ENCODE results near the gene NTM.

The NTM gene

DNA sequence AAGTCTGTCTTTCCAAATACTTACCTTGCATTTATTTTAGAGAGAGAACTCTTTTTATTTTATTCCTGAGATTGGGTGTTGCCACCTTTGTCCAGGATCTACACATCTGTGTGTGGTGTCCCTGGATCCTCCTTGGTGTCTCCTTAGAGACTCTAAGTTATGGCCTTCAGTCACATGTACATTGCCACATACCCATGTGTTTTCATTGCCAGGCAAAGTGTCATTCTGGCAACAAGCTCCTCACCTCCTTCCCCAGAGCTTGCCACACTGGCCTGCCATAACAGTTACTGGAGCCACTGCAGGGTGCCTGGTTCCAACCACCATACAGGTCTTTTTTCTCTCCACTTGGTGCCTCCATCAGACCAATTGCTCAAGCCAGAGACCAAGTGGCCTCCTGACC lies 379.7 kb downstream of the NTM start (continued):
- no peak for TF ChIP-seq ZNF658 (tag by site-specific recombination; IDR thresholded peaks at IDR 0.05)
- no peak for TF ChIP-seq ZNF214 (tag by site-specific recombination; IDR thresholded peaks at IDR 0.05; ENCODE audit: borderline replicate concordance)
- TF ChIP-seq, protein P1, sequence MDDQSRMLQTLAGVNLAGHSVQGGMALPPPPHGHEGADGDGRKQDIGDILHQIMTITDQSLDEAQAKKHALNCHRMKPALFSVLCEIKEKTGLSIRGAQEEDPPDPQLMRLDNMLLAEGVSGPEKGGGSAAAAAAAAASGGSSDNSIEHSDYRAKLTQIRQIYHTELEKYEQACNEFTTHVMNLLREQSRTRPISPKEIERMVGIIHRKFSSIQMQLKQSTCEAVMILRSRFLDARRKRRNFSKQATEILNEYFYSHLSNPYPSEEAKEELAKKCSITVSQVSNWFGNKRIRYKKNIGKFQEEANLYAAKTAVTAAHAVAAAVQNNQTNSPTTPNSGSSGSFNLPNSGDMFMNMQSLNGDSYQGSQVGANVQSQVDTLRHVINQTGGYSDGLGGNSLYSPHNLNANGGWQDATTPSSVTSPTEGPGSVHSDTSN (CRISPR knock-in tag; IDR thresholded peaks at IDR 0.05) = no peak
- no peak for TF ChIP-seq ZNF155 (tag by site-specific recombination; IDR thresholded peaks at IDR 0.05)
- TF ChIP-seq, protein P2, sequence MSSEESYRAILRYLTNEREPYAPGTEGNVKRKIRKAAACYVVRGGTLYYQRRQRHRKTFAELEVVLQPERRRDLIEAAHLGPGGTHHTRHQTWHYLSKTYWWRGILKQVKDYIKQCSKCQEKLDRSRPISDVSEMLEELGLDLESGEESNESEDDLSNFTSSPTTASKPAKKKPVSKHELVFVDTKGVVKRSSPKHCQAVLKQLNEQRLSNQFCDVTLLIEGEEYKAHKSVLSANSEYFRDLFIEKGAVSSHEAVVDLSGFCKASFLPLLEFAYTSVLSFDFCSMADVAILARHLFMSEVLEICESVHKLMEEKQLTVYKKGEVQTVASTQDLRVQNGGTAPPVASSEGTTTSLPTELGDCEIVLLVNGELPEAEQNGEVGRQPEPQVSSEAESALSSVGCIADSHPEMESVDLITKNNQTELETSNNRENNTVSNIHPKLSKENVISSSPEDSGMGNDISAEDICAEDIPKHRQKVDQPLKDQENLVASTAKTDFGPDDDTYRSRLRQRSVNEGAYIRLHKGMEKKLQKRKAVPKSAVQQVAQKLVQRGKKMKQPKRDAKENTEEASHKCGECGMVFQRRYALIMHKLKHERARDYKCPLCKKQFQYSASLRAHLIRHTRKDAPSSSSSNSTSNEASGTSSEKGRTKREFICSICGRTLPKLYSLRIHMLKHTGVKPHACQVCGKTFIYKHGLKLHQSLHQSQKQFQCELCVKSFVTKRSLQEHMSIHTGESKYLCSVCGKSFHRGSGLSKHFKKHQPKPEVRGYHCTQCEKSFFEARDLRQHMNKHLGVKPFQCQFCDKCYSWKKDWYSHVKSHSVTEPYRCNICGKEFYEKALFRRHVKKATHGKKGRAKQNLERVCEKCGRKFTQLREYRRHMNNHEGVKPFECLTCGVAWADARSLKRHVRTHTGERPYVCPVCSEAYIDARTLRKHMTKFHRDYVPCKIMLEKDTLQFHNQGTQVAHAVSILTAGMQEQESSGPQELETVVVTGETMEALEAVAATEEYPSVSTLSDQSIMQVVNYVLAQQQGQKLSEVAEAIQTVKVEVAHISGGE (tag by site-specific recombination; conservative IDR thresholded peaks at IDR 0.05; ENCODE audit: low read depth) = no peak
- no peak for TF ChIP-seq GLIS1 (tag by site-specific recombination; IDR thresholded peaks at IDR 0.05)
- no peak for TF ChIP-seq KLF9 (tag by site-specific recombination; IDR thresholded peaks at IDR 0.05; ENCODE audit: low read depth)
- no peak for TF ChIP-seq ZNF501 (tag by site-specific recombination; IDR thresholded peaks at IDR 0.05)

DNA sequence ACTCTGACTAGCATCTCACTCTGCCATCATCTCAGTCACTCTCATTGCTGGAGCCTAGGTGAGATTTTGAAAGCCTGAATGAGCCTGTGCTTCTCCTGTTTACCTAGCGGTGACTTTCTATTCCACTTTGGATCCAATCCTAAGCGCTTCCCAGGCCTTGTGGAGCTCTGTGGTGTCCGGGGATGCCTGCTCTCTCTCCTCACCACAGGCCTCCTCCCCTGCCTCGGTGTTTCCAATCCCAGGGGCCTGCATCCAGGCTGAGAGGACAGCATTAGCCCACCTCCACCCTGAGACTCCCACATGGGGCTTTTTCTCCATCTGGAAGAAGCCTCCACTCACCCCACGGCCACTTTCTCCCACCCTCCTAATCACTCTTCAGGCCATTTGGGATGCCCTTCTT lies 380.3 kb downstream of the NTM start:
- Histone ChIP-seq H3K36me3 (ENCODE audit: control insufficient read depth in 2 of 2, insufficient read depth in 1 of 2, low read length in 2 of 2) (no peaks in the 10 kb centered on the region), H3K9me3 (ENCODE audit: control insufficient read depth, insufficient read depth, low read depth, low read length) (no peaks in the 10 kb centered on the region), H3K4me3 (ENCODE audit: low read depth, low read length) (no peak overlapping the region), H3K27ac (ENCODE audit: extremely low read depth, low read depth, low read length) (no peak overlapping the region), H3K4me1 (ENCODE audit: control insufficient read depth, insufficient read depth, low read length) (no peaks in the 10 kb centered on the region)
- POLR2A ChIA-PET = no interaction called here
- CTCF ChIA-PET = interaction anchor here (0.6 kb wide), 1 partner anchor 109 kb away, joined by 4 read pairs; no protein-coding TSS in a partner anchor
- TF ChIP-seq SCRT1 (tag by site-specific recombination; IDR thresholded peaks at IDR 0.05; ENCODE audit: borderline replicate concordance) = no peak
- TF ChIP-seq ZNF354C (tag by site-specific recombination; IDR thresholded peaks at IDR 0.05; ENCODE audit: borderline replicate concordance, low read depth) = no peak
- TF ChIP-seq IKZF3 (tag by site-specific recombination; IDR thresholded peaks at IDR 0.05) = no peak
- TF ChIP-seq ZNF202 (tag by site-specific recombination; IDR thresholded peaks at IDR 0.05; ENCODE audit: borderline replicate concordance) = no peak
- TF ChIP-seq, protein P3, sequence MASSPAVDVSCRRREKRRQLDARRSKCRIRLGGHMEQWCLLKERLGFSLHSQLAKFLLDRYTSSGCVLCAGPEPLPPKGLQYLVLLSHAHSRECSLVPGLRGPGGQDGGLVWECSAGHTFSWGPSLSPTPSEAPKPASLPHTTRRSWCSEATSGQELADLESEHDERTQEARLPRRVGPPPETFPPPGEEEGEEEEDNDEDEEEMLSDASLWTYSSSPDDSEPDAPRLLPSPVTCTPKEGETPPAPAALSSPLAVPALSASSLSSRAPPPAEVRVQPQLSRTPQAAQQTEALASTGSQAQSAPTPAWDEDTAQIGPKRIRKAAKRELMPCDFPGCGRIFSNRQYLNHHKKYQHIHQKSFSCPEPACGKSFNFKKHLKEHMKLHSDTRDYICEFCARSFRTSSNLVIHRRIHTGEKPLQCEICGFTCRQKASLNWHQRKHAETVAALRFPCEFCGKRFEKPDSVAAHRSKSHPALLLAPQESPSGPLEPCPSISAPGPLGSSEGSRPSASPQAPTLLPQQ (tag by site-specific recombination; IDR thresholded peaks at IDR 0.05) = no peak
- TF ChIP-seq EGR2 (tag by site-specific recombination; IDR thresholded peaks at IDR 0.05; ENCODE audit: low read depth) = no peak
- TF ChIP-seq, protein P4, sequence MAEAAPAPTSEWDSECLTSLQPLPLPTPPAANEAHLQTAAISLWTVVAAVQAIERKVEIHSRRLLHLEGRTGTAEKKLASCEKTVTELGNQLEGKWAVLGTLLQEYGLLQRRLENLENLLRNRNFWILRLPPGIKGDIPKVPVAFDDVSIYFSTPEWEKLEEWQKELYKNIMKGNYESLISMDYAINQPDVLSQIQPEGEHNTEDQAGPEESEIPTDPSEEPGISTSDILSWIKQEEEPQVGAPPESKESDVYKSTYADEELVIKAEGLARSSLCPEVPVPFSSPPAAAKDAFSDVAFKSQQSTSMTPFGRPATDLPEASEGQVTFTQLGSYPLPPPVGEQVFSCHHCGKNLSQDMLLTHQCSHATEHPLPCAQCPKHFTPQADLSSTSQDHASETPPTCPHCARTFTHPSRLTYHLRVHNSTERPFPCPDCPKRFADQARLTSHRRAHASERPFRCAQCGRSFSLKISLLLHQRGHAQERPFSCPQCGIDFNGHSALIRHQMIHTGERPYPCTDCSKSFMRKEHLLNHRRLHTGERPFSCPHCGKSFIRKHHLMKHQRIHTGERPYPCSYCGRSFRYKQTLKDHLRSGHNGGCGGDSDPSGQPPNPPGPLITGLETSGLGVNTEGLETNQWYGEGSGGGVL (tag by site-specific recombination; IDR thresholded peaks at IDR 0.05) = no peak
- no peak for TF ChIP-seq HOXD13 (CRISPR knock-in tag; IDR thresholded peaks at IDR 0.05; ENCODE audit: borderline replicate concordance)
- TF ChIP-seq, protein P5, sequence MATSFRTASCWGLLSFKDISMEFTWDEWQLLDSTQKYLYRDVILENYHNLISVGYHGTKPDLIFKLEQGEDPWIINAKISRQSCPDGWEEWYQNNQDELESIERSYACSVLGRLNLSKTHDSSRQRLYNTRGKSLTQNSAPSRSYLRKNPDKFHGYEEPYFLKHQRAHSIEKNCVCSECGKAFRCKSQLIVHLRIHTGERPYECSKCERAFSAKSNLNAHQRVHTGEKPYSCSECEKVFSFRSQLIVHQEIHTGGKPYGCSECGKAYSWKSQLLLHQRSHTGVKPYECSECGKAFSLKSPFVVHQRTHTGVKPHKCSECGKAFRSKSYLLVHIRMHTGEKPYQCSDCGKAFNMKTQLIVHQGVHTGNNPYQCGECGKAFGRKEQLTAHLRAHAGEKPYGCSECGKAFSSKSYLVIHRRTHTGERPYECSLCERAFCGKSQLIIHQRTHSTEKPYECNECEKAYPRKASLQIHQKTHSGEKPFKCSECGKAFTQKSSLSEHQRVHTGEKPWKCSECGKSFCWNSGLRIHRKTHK (tag by site-specific recombination; IDR thresholded peaks at IDR 0.05) = no peak
- TF ChIP-seq MEIS1 (CRISPR knock-in tag; IDR thresholded peaks at IDR 0.05; ENCODE audit: borderline replicate concordance) = no peak
- TF ChIP-seq, protein P6, sequence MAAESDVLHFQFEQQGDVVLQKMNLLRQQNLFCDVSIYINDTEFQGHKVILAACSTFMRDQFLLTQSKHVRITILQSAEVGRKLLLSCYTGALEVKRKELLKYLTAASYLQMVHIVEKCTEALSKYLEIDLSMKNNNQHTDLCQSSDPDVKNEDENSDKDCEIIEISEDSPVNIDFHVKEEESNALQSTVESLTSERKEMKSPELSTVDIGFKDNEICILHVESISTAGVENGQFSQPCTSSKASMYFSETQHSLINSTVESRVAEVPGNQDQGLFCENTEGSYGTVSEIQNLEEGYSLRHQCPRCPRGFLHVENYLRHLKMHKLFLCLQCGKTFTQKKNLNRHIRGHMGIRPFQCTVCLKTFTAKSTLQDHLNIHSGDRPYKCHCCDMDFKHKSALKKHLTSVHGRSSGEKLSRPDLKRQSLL (tag by site-specific recombination; IDR thresholded peaks at IDR 0.05) = no peak
- TF ChIP-seq GLI4 (tag by site-specific recombination; IDR thresholded peaks at IDR 0.05) = no peak
- no peak for TF ChIP-seq ZNF221 (tag by site-specific recombination; IDR thresholded peaks at IDR 0.05; ENCODE audit: borderline replicate concordance)
- TF ChIP-seq, protein P7, sequence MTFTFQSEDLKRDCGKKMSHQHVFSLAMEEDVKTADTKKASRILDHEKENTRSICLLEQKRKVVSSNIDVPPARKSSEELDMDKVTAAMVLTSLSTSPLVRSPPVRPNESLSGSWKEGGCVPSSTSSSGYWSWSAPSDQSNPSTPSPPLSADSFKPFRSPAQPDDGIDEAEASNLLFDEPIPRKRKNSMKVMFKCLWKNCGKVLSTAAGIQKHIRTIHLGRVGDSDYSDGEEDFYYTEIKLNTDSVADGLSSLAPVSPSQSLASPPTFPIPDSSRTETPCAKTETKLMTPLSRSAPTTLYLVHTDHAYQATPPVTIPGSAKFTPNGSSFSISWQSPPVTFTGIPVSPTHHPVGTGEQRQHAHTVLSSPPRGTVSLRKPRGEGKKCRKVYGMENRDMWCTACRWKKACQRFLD (tag by site-specific recombination; IDR thresholded peaks at IDR 0.05) = no peak

Measured in HEK293 (cell line).